GM12873 (cell line): Measurements from ENCODE around the gene C3orf22.

Experiments used
- CTCF ChIP-seq: IDR thresholded peaks from 2 replicates; pipeline ENCODE4 v1.5.1; 2012; ENCODE audit warnings: low read depth, mild to moderate bottlenecking, moderate library complexity, low read length, control low read depth; ENCODE audit not compliant: insufficient read depth; ENCODE audit errors: missing control alignments

The C3orf22 gene

GRCh38 chr3:126539558-126540250, 19.0 kb downstream of the C3orf22 start:
- TF ChIP-seq CTCF = no peak

- no peak for TF ChIP-seq CTCF
These were observed 19.8 kb downstream of the C3orf22 start for GRCh38 chr3:126538966-126539365.

GRCh38 chr3:126538316-126538715, 20.4 kb downstream of the C3orf22 start:
- no peak for TF ChIP-seq CTCF

GRCh38 chr3:126537730-126538281, 20.9 kb downstream of the C3orf22 start:
- no peak for TF ChIP-seq CTCF

- no peak for TF ChIP-seq CTCF
These were observed 21.5 kb downstream of the C3orf22 start for GRCh38 chr3:126537116-126537729.

GRCh38 chr3:126536126-126536525, 22.6 kb downstream of the C3orf22 start:
- no peak for TF ChIP-seq CTCF

- no peak for TF ChIP-seq CTCF
These were observed 23.1 kb downstream of the C3orf22 start for GRCh38 chr3:126535636-126536035.
